HG03108 (cell line): ENCODE measurements around the gene LCP1.
"Not testable (repeated sequence)": the region's sequence is repeated elsewhere in the genome, so short reads cannot be mapped to it uniquely, and the experiment has no call there.

Source experiments
- ATAC-seq: cut with Tn5 transposase; IDR thresholded peaks from one replicate; pipeline ENCODE4 v1.9.1; 2021; ENCODE audit warnings: moderate library complexity; ENCODE audit not compliant: unreplicated experiment

The LCP1 gene

GRCh38 chr13:46181840-46182490 is at the start of gene LCP1:
LCP1 (minus strand) TSS chr13:46182177; CDS start chr13:46159662, 22,515 bp downstream.
- ATAC-seq = peak; percentile 57

- ATAC-seq = no peak
These were observed 47.3 kb upstream of the LCP1 start for GRCh38 chr13:46229251-46229650.

- not testable (repeated sequence) for ATAC-seq
These were observed 38.3 kb upstream of the LCP1 start for GRCh38 chr13:46220234-46220633.

- ATAC-seq = not testable (repeated sequence)
These were observed 32.8 kb upstream of the LCP1 start for GRCh38 chr13:46214741-46215140.

GRCh38 chr13:46213242-46213641 is 31.3 kb upstream of the LCP1 start:
- no peak for ATAC-seq

GRCh38 chr13:46211483-46212351 is 29.7 kb upstream of the LCP1 start, which contains the start of gene LRRC63:
LRRC63 (plus strand) TSS chr13:46211928; CDS start chr13:46213035, 1,107 bp downstream.
- peak; percentile 88 for ATAC-seq

- ATAC-seq = no peak
These were observed 29.1 kb upstream of the LCP1 start for GRCh38 chr13:46211116-46211482.

GRCh38 chr13:46210362-46211083 is 28.5 kb upstream of the LCP1 start:
- ATAC-seq = no peak

GRCh38 chr13:46207828-46208227 is 25.9 kb upstream of the LCP1 start:
- ATAC-seq = no peak

GRCh38 chr13:46206143-46206542 is 24.2 kb upstream of the LCP1 start:
- no peak for ATAC-seq

GRCh38 chr13:46202966-46203365 is 21.0 kb upstream of the LCP1 start:
- ATAC-seq = no peak

- ATAC-seq = peak; percentile 51
These were observed 20.3 kb upstream of the LCP1 start for GRCh38 chr13:46202188-46202795.

GRCh38 chr13:46198696-46199193 is 16.8 kb upstream of the LCP1 start:
- no peak for ATAC-seq

- ATAC-seq = no peak
These were observed 15.5 kb upstream of the LCP1 start for GRCh38 chr13:46197299-46198048.

- no peak for ATAC-seq
These were observed 13.0 kb upstream of the LCP1 start for GRCh38 chr13:46195016-46195415.

- no peak for ATAC-seq
These were observed 10.4 kb upstream of the LCP1 start for GRCh38 chr13:46192412-46192811.

- ATAC-seq = no peak
These were observed 3.7 kb upstream of the LCP1 start for GRCh38 chr13:46185634-46186033.

GRCh38 chr13:46184277-46184699 is 2.3 kb upstream of the LCP1 start:
- peak; percentile 39 for ATAC-seq

GRCh38 chr13:46183018-46183946 is 1.3 kb upstream of the LCP1 start:
- ATAC-seq = no peak
